ENCODE measurements around the gene VPS51. TPM values are rescaled to one million over a fixed set of nuclear protein-coding genes. Genes with fewer than 3 reads are reported as not detected.

The VPS51 gene
- total RNA-seq, result 100 to 1,000 TPM; 103 TPM

- Mint-ChIP-seq H3K27ac (peak within 1 kb of the TSS; percentile 96), H3K4me3 (peak within 1 kb of the TSS; percentile 93), H3K27me3 (no peaks in the 10 kb centered on the region), H3K36me3 (ENCODE audit: low read depth) (peaks cover 5% of the 10 kb centered on the region), H3K4me1 (ENCODE audit: low read depth) (peaks cover 15% of the 10 kb centered on the region), H3K9me3 (no peaks in the 10 kb centered on the region)
- ChIA-PET CTCF (interaction anchor here (0.7 to 7.4 kb wide), 5 partner anchors 15 to 81 kb away, joined by 3 to 115 read pairs (median 3); partner anchors contain the start of genes TM7SF2 and ZNHIT2), POLR2A (interaction anchor here (0.6 to 20.0 kb wide), 13 partner anchors 10 to 172 kb away, joined by 3 to 294 read pairs (median 3); partner anchors contain the start of genes CAPN1, CDCA5, FAU and MRPL49)
- intact Hi-C loops (cut with micrococcal nuclease), result no loop called here
- peak; percentile 95 for ATAC-seq
- TF ChIP-seq, protein P1, sequence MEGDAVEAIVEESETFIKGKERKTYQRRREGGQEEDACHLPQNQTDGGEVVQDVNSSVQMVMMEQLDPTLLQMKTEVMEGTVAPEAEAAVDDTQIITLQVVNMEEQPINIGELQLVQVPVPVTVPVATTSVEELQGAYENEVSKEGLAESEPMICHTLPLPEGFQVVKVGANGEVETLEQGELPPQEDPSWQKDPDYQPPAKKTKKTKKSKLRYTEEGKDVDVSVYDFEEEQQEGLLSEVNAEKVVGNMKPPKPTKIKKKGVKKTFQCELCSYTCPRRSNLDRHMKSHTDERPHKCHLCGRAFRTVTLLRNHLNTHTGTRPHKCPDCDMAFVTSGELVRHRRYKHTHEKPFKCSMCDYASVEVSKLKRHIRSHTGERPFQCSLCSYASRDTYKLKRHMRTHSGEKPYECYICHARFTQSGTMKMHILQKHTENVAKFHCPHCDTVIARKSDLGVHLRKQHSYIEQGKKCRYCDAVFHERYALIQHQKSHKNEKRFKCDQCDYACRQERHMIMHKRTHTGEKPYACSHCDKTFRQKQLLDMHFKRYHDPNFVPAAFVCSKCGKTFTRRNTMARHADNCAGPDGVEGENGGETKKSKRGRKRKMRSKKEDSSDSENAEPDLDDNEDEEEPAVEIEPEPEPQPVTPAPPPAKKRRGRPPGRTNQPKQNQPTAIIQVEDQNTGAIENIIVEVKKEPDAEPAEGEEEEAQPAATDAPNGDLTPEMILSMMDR (IDR thresholded peaks at IDR 0.05), result no peak
- DNase-seq, result peak; percentile 94
Measured at GRCh38 chr11:65095974-65096806, at the start of gene VPS51. TSS of gene VPS51 (plus strand) at chr11:65096214. CDS start at chr11:65096251, 37 bp downstream.

GRCh38 chr11:65047581-65048422, 48.2 kb upstream of the VPS51 start:
- Mint-ChIP-seq H3K27ac (peak overlapping the region; percentile 76), H3K36me3 (ENCODE audit: low read depth) (peaks cover 11% of the 10 kb centered on the region), H3K4me3 (peak overlapping the region; percentile 73), H3K27me3 (no peaks in the 10 kb centered on the region), H3K4me1 (ENCODE audit: low read depth) (peaks cover 20% of the 10 kb centered on the region), H3K9me3 (no peaks in the 10 kb centered on the region)
- TF ChIP-seq, protein P1 (IDR thresholded peaks at IDR 0.05), result no peak
- DNase-seq (peak; percentile 38), ATAC-seq (peak; percentile 69)
- ChIA-PET CTCF (interaction anchor here (1.3 to 2.0 kb wide), 2 partner anchors 7 to 65 kb away, joined by 4 to 7 read pairs; partner anchors contain the start of gene SAC3D1), POLR2A (interaction anchor here (0.8 to 2.1 kb wide), 2 partner anchors 21 to 69 kb away, joined by 3 to 5 read pairs; partner anchors contain the start of genes SNX15 and ZNHIT2)
- intact Hi-C loops (cut with micrococcal nuclease), result no loop called here

DNA sequence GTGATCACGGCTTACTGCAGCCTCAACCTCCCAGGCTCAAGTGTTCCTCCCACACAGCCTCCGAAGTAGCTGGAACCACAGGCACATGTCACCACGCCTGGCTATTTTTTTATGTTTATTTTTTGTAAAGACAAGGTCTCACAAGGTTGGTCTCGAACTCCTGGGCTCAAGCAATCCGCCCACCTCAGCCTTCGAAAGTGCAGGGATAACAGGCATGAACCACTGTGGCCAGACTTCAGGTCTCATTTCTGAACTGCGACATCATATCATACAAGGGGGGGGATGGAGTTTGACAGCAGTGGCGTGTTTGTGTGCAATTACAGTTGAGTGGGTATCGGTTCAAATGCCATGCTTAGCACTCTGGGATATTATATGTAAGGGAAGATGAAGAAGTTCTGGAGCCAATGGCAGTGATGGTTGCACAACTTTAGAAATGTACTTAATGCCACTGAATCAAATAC, 44.6 kb upstream of the VPS51 start:
- CTCF ChIA-PET, result no interaction called here
- intact Hi-C loops (cut with micrococcal nuclease), result no loop called here
- Mint-ChIP-seq H3K27ac (no peak overlapping the region), H3K4me3 (no peak overlapping the region), H3K9me3 (no peaks in the 10 kb centered on the region), H3K36me3 (ENCODE audit: low read depth) (peaks cover under 1% of the 10 kb centered on the region), H3K27me3 (no peaks in the 10 kb centered on the region), H3K4me1 (ENCODE audit: low read depth) (peaks cover 26% of the 10 kb centered on the region)
- TF ChIP-seq, protein P1 (IDR thresholded peaks at IDR 0.05), result no peak
- POLR2A ChIA-PET, result no interaction called here
- ATAC-seq (no peak), DNase-seq (peak; percentile 17)

- H3K9me3 Mint-ChIP-seq, result no peaks in the 10 kb centered on the region
- no peaks in the 10 kb centered on the region for H3K36me3 Mint-ChIP-seq (ENCODE audit: low read depth)
- TF ChIP-seq, protein P1 (IDR thresholded peaks at IDR 0.05), result no peak
- no peaks in the 10 kb centered on the region for H3K27me3 Mint-ChIP-seq
- intact Hi-C loops (cut with micrococcal nuclease), result no loop called here
- H3K4me1 Mint-ChIP-seq (ENCODE audit: low read depth), result peaks cover 14% of the 10 kb centered on the region
- ATAC-seq (peak; percentile 55), DNase-seq (peak; percentile 51)
- H3K27ac Mint-ChIP-seq, result peak overlapping the region; percentile 61
- POLR2A ChIA-PET, result interaction anchor here (0.6 to 1.3 kb wide), 4 partner anchors 12 to 81 kb away, joined by 3 to 9 read pairs (median 3); partner anchors contain the start of genes CDCA5 and SAC3D1
- CTCF ChIA-PET, result no interaction called here
- H3K4me3 Mint-ChIP-seq, result peak overlapping the region; percentile 38
Measured at GRCh38 chr11:65053827-65054508, 42.0 kb upstream of the VPS51 start.

Measured in activated CD8-positive, alpha-beta T cell treated with anti-CD3 and anti-CD28 coated beads for 36 hours (primary cell).